ENCODE measurements around the gene KIF3B.

DNA sequence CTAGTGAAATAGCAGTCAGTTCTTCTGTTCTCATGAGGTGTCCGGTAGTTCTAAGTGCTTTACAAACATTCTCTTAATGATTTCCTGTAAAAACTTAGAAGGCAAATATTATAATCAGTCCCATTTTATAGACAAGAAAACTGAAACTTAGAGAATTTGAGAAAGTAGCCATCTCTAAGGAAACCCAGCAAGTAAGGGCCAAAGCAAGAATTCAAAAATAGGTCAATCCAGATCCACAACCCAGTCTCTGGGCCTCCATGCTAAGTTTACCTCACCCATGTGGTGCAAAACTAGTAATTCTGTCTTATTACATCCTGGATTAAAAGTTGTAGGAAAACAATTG lies 53.1 kb downstream of the KIF3B start:
- TF ChIP-seq, protein P1, sequence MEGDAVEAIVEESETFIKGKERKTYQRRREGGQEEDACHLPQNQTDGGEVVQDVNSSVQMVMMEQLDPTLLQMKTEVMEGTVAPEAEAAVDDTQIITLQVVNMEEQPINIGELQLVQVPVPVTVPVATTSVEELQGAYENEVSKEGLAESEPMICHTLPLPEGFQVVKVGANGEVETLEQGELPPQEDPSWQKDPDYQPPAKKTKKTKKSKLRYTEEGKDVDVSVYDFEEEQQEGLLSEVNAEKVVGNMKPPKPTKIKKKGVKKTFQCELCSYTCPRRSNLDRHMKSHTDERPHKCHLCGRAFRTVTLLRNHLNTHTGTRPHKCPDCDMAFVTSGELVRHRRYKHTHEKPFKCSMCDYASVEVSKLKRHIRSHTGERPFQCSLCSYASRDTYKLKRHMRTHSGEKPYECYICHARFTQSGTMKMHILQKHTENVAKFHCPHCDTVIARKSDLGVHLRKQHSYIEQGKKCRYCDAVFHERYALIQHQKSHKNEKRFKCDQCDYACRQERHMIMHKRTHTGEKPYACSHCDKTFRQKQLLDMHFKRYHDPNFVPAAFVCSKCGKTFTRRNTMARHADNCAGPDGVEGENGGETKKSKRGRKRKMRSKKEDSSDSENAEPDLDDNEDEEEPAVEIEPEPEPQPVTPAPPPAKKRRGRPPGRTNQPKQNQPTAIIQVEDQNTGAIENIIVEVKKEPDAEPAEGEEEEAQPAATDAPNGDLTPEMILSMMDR (IDR thresholded peaks at IDR 0.05) = no peak
- TF ChIP-seq POLR2A (IDR thresholded peaks at IDR 0.05) (no peak), EP300 (IDR thresholded peaks at IDR 0.05; ENCODE audit: low read depth) (no peak)
